T-cell (primary cell): ENCODE measurements around the gene RFC1. TPM values are rescaled to one million over a fixed set of nuclear protein-coding genes. Genes with fewer than 3 reads are reported as not detected.

Source experiments
- ATAC-seq, 4 experiments: fragments of 200-7000 bp in 3 of 4; fragments of 150-1000 bp in 1 of 4; cut with Tn5 transposase; replicated peaks in 1 of 4; 1 replicate in 3 of 4; 2 replicates in 1 of 4; pipeline ENCODE4 v1.10.0; 2021; ENCODE audit warnings: moderate library complexity in 3 of 4, mild to moderate bottlenecking in 2 of 4, moderate number of reproducible peaks in 1 of 4
- CTCF ChIA-PET, 2 donors: fragments of 300-600 bp; sonication (Branson Sonifier 250); formaldehyde crosslinking; loops; one replicate each; lab custom pipeline; 2022; ENCODE audit warnings: antibody characterized with exemption in 2 of 2; lab: Charles Lee
- POLR2A ChIA-PET, 2 donors: fragments of 300-600 bp; sonication (Branson Sonifier 250); formaldehyde crosslinking; loops; one replicate each; lab custom pipeline; 2022; ENCODE audit warnings: antibody characterized with exemption in 2 of 2; lab: Charles Lee
- DNase-seq, 35 experiments: peaks; one replicate each; pipeline versions ENCODE4 v3.0.0 to v3.0.0-alpha.2; 2013 to 2023
- H3K27ac ChIP-seq: one replicate; pipeline ENCODE4 v1.5.1; 2013; ENCODE audit warnings: low read length
- H3K27me3 ChIP-seq, 2 experiments: replicated peaks in 1 of 2; 1 replicate in 1 of 2; 2 replicates in 1 of 2; pipeline versions ENCODE4 v1.6.1 to v1.7.0; 2013; ENCODE audit warnings: low read length in 1 of 2, mixed read lengths in 1 of 2; ENCODE audit not compliant: control insufficient read depth in 2 of 2, insufficient read depth in 2 of 2; ENCODE audit errors: extremely low read depth in 1 of 2
- H3K36me3 ChIP-seq, 2 donors: 1 replicate in 1 of 2; 2 replicates in 1 of 2; pipeline versions ENCODE4 v1.6.1 to v1.7.0; 2013; ENCODE audit warnings: low read length in 1 of 2; ENCODE audit not compliant: control insufficient read depth in 2 of 2, insufficient read depth in 1 of 2; ENCODE audit errors: extremely low read depth in 1 of 2
- H3K4me1 ChIP-seq, 2 experiments: 1 replicate in 1 of 2; 2 replicates in 1 of 2; pipeline versions ENCODE4 v1.6.1 to v1.7.0; 2013; ENCODE audit warnings: low read length in 2 of 2, mixed read lengths in 1 of 2; ENCODE audit not compliant: insufficient read depth in 2 of 2, control insufficient read depth in 1 of 2; ENCODE audit errors: extremely low read depth in 1 of 2
- H3K4me3 ChIP-seq, 2 donors: 1 replicate in 1 of 2; 2 replicates in 1 of 2; pipeline versions ENCODE4 v1.5.1 to v1.7.0; 2013; ENCODE audit warnings: mild to moderate bottlenecking in 2 of 2, low read length in 1 of 2, moderate library complexity in 1 of 2; ENCODE audit not compliant: control insufficient read depth in 1 of 2; ENCODE audit errors: extremely low read depth in 1 of 2
- H3K9me3 ChIP-seq: 2 replicates; pipeline ENCODE4 v1.7.0; 2013
- H3K27ac Mint-ChIP-seq, 2 donors: one replicate each; pipeline ENCODE4 v1.8.0; 2020 to 2021; ENCODE audit warnings: mild to moderate bottlenecking in 2 of 2, mixed read lengths in 2 of 2
- H3K27me3 Mint-ChIP-seq, 2 donors: one replicate each; pipeline ENCODE4 v1.8.0; 2021 to 2022; ENCODE audit warnings: mixed read lengths in 2 of 2
- H3K36me3 Mint-ChIP-seq: one replicate; pipeline ENCODE4 v1.8.0; 2021; ENCODE audit warnings: mixed read lengths
- H3K4me1 Mint-ChIP-seq, 3 donors: one replicate each; pipeline ENCODE4 v1.8.0; 2020 to 2022; ENCODE audit warnings: mixed read lengths in 3 of 3, mild to moderate bottlenecking in 1 of 3
- H3K4me3 Mint-ChIP-seq, 3 donors: one replicate each; pipeline ENCODE4 v1.8.0; 2020 to 2022; ENCODE audit warnings: mild to moderate bottlenecking in 3 of 3, mixed read lengths in 3 of 3, moderate library complexity in 3 of 3
- H3K9me3 Mint-ChIP-seq, 3 donors: one replicate each; pipeline ENCODE4 v1.8.0; 2020 to 2022; ENCODE audit warnings: mixed read lengths in 3 of 3
- WGBS: methylation state at CpG from one replicate; pipeline ENCODE4 v1.1.5; 2013; ENCODE audit warnings: missing lambda C conversion rate; ENCODE audit not compliant: insufficient coverage; 5-methylcytosine and 5-hydroxymethylcytosine counted together
- total RNA-seq, 35 experiments: library from RNA in 6 of 35; stranded (reverse) in 6 of 35; fragments of 120-200 nt in 1 of 35; gene quantifications; one replicate each; pipeline versions ENCODE4 v1.2.1 to v1.2.4 and lab custom pipeline; 2013 to 2026

Gene RFC1
- total RNA-seq, 5 donors from 2014 or later (not counting 1 experiment from before 2014, with no cell fraction given), result 45.7 to 77.4 (median 54.5) TPM

- POLR2A ChIA-PET, result no interaction called here
- DNase-seq, result no peak
- ATAC-seq, result no peak
- Histone ChIP-seq H3K27ac (no peak overlapping the region), H3K4me3 (no peak overlapping the region), H3K27me3 (no peaks in the 10 kb centered on the region), H3K9me3 (no peaks in the 10 kb centered on the region), H3K4me1 (no peaks in the 10 kb centered on the region), H3K36me3 (peaks cover 0 to 36% of the 10 kb centered on the region in 2 donors)
- no CpG with 5 or more reads among the region's 2 CpGs for WGBS
- Mint-ChIP-seq H3K9me3 (no peaks in the 10 kb centered on the region), H3K27me3 (no peaks in the 10 kb centered on the region), H3K4me3 (no peak overlapping the region), H3K27ac (no peak overlapping the region), H3K36me3 (peaks cover 37% of the 10 kb centered on the region), H3K4me1 (peaks cover 41 to 61% (median 47%) of the 10 kb centered on the region in 3 donors)
- CTCF ChIA-PET, result interaction anchor here in 1 of 2 donors (0.6 kb wide), 1 partner anchor 545 kb away, joined by 5 read pairs; no protein-coding TSS in a partner anchor
Observed at GRCh38 chr4:39339968-39340367, 26.2 kb downstream of the RFC1 start.

GRCh38 chr4:39337841-39338240, 28.3 kb downstream of the RFC1 start:
- no peaks in the 10 kb centered on the region for H3K9me3 Mint-ChIP-seq
- Histone ChIP-seq H3K4me3 (no peak overlapping the region), H3K27me3 (no peaks in the 10 kb centered on the region), H3K27ac (no peak overlapping the region), H3K4me1 (no peaks in the 10 kb centered on the region), H3K36me3 (peaks cover 0 to 22% of the 10 kb centered on the region in 2 donors), H3K9me3 (no peaks in the 10 kb centered on the region)
- DNase-seq (no peak), ATAC-seq (no peak)
- 100% methylated on average over 1 of the region's 4 CpGs for whole genome bisulfite sequencing
- peaks cover 43 to 57% (median 51%) of the 10 kb centered on the region in 3 donors for H3K4me1 Mint-ChIP-seq
- ChIA-PET POLR2A (interaction anchor here (0.6 to 0.7 kb wide), 2 partner anchors 90 to 358 kb away, joined by 3 to 8 read pairs; no protein-coding TSS in a partner anchor), CTCF (no interaction called here)
- no peaks in the 10 kb centered on the region for H3K27me3 Mint-ChIP-seq
- H3K4me3 Mint-ChIP-seq, result no peak overlapping the region
- peaks cover 28% of the 10 kb centered on the region for H3K36me3 Mint-ChIP-seq
- no peak overlapping the region for H3K27ac Mint-ChIP-seq

GRCh38 chr4:39335566-39335965, 30.6 kb downstream of the RFC1 start:
- no peak overlapping the region for H3K27ac ChIP-seq
- Mint-ChIP-seq H3K4me1 (peaks cover 47 to 56% (median 47%) of the 10 kb centered on the region in 3 donors), H3K4me3 (no peak overlapping the region), H3K36me3 (peaks cover 12% of the 10 kb centered on the region), H3K27ac (no peak overlapping the region), H3K9me3 (no peaks in the 10 kb centered on the region), H3K27me3 (no peaks in the 10 kb centered on the region)
- ChIA-PET POLR2A (no interaction called here), CTCF (interaction anchor here in 1 of 2 donors (0.7 kb wide), 1 partner anchor 104 kb away, joined by 3 read pairs; no protein-coding TSS in a partner anchor)
- ATAC-seq (no peak), DNase-seq (no peak)
- H3K36me3 ChIP-seq, result peaks cover 0 to 6% of the 10 kb centered on the region in 2 donors
- H3K4me1 ChIP-seq, result no peaks in the 10 kb centered on the region
- WGBS, result no CpG with 5 or more reads among the region's 4 CpGs
- H3K27me3 ChIP-seq, result no peaks in the 10 kb centered on the region
- no peak overlapping the region for H3K4me3 ChIP-seq
- H3K9me3 ChIP-seq, result no peaks in the 10 kb centered on the region

- Mint-ChIP-seq H3K27me3 (no peaks in the 10 kb centered on the region), H3K4me3 (no peak overlapping the region), H3K9me3 (no peaks in the 10 kb centered on the region), H3K4me1 (peaks cover 30 to 42% (median 40%) of the 10 kb centered on the region in 3 donors), H3K27ac (no peak overlapping the region), H3K36me3 (peaks cover 18% of the 10 kb centered on the region)
- no peak overlapping the region for H3K27ac ChIP-seq
- no CpG with 5 or more reads among the region's 2 CpGs for WGBS
- no peaks in the 10 kb centered on the region for H3K9me3 ChIP-seq
- no peaks in the 10 kb centered on the region for H3K27me3 ChIP-seq
- no peak for ATAC-seq
- ChIA-PET POLR2A (interaction anchor here in 1 of 2 donors (0.5 kb wide), 1 partner anchor 687 kb away, joined by 3 read pairs; no protein-coding TSS in a partner anchor), CTCF (no interaction called here)
- H3K4me1 ChIP-seq, result no peaks in the 10 kb centered on the region
- H3K36me3 ChIP-seq, result peaks cover 0 to 8% of the 10 kb centered on the region in 2 donors
- no peak overlapping the region for H3K4me3 ChIP-seq
- no peak for DNase-seq
Observed at GRCh38 chr4:39331191-39331590, 35.0 kb downstream of the RFC1 start.

- DNase-seq, result no peak
- H3K27ac Mint-ChIP-seq, result peak overlapping the region in 1 of 2 donors; percentile 3
- H3K9me3 ChIP-seq, result no peaks in the 10 kb centered on the region
- no peak overlapping the region for H3K4me3 ChIP-seq
- no CpG with 5 or more reads among the region's 1 CpG for WGBS
- ChIA-PET POLR2A (interaction anchor here in 1 of 2 donors (0.5 kb wide), 1 partner anchor 688 kb away, joined by 3 read pairs; no protein-coding TSS in a partner anchor), CTCF (no interaction called here)
- no peak overlapping the region for H3K4me3 Mint-ChIP-seq
- H3K4me1 ChIP-seq, result no peaks in the 10 kb centered on the region
- ATAC-seq, result no peak
- H3K36me3 ChIP-seq, result peaks cover 0 to 11% of the 10 kb centered on the region in 2 donors
- H3K36me3 Mint-ChIP-seq, result peaks cover 23% of the 10 kb centered on the region
- peaks cover 26 to 36% (median 34%) of the 10 kb centered on the region in 3 donors for H3K4me1 Mint-ChIP-seq
- H3K27me3 Mint-ChIP-seq, result no peaks in the 10 kb centered on the region
- no peaks in the 10 kb centered on the region for H3K9me3 Mint-ChIP-seq
- H3K27ac ChIP-seq, result no peak overlapping the region
- no peaks in the 10 kb centered on the region for H3K27me3 ChIP-seq
Observed at GRCh38 chr4:39330353-39330752, 35.8 kb downstream of the RFC1 start.

GRCh38 chr4:39326468-39326977, 39.6 kb downstream of the RFC1 start:
- Histone ChIP-seq H3K36me3 (peaks cover 0 to 34% of the 10 kb centered on the region in 2 donors), H3K9me3 (no peaks in the 10 kb centered on the region), H3K27me3 (no peaks in the 10 kb centered on the region), H3K4me3 (no peak overlapping the region), H3K27ac (no peak overlapping the region), H3K4me1 (no peaks in the 10 kb centered on the region)
- peaks cover 10 to 19% (median 14%) of the 10 kb centered on the region in 3 donors for H3K4me1 Mint-ChIP-seq
- H3K36me3 Mint-ChIP-seq, result peaks cover 46% of the 10 kb centered on the region
- H3K4me3 Mint-ChIP-seq, result no peak overlapping the region
- no peaks in the 10 kb centered on the region for H3K27me3 Mint-ChIP-seq
- no peaks in the 10 kb centered on the region for H3K9me3 Mint-ChIP-seq
- WGBS, result no CpG with 5 or more reads among the region's 2 CpGs
- ChIA-PET POLR2A (no interaction called here), CTCF (interaction anchor here in 1 of 2 donors (0.7 kb wide), 1 partner anchor 20 kb away, joined by 3 read pairs; no protein-coding TSS in a partner anchor)
- DNase-seq (no peak), ATAC-seq (no peak)
- H3K27ac Mint-ChIP-seq, result no peak overlapping the region
